Amygdala (tissue), 56 donors: ENCODE results near the gene BPI.
"Not testable (repeated sequence)": the region's sequence is repeated elsewhere in the genome, so short reads cannot be mapped to it uniquely, and the experiment has no call there.

Experiments used
- DNase-seq, 56 donors: peaks; one replicate each; lab custom pipeline; 2025; lab: John Stamatoyannopoulos, UW

Gene BPI

GRCh38 chr20:38353316-38353715 is 49.4 kb downstream of the BPI start:
- DNase-seq: no peak

GRCh38 chr20:38354227-38354626 is 50.3 kb downstream of the BPI start:
- no peak for DNase-seq

- DNase-seq: peak in 32 of 56 donors; percentile 10 to 72 (median 36)
Observed at GRCh38 chr20:38355161-38356012, 51.4 kb downstream of the BPI start.

- no peak for DNase-seq
Observed at GRCh38 chr20:38357653-38358207, 53.8 kb downstream of the BPI start.

GRCh38 chr20:38358556-38358955 is 54.6 kb downstream of the BPI start:
- DNase-seq: no peak

GRCh38 chr20:38363004-38363747 is 59.2 kb downstream of the BPI start:
- DNase-seq: no peak

- DNase-seq: no peak
Observed at GRCh38 chr20:38369389-38369788, 65.4 kb downstream of the BPI start.

- no peak for DNase-seq
Observed at GRCh38 chr20:38372806-38373205, 68.8 kb downstream of the BPI start.

GRCh38 chr20:38373231-38373867 is 69.4 kb downstream of the BPI start:
- DNase-seq: no peak

GRCh38 chr20:38373898-38374297 is 69.9 kb downstream of the BPI start:
- no peak for DNase-seq

GRCh38 chr20:38377039-38377685 is 73.2 kb downstream of the BPI start:
- DNase-seq: peak in 1 of 56 donors; percentile 24

- not testable (repeated sequence) for DNase-seq
Observed at GRCh38 chr20:38377838-38378237, 73.9 kb downstream of the BPI start.

GRCh38 chr20:38383147-38383546 is 79.2 kb downstream of the BPI start:
- DNase-seq: no peak

GRCh38 chr20:38386004-38386403 is 82.0 kb downstream of the BPI start:
- no peak for DNase-seq

- DNase-seq: no peak
Observed at GRCh38 chr20:38386851-38387250, 82.9 kb downstream of the BPI start.
